OCI-LY1 (cell line): Measurements from ENCODE around the gene ARF1.

Source experiments
- EZH2 ChIP-seq: fragments of 200-600 bp; sonication (generic), shearing (Covaris generic); IDR thresholded peaks from 2 replicates; pipeline ENCODE4 v1.8.0; 2017; ENCODE audit warnings: borderline replicate concordance, mixed run types, mild to moderate bottlenecking, antibody characterized with exemption, low read length, moderate library complexity, mixed read lengths
- TF ChIP-seq, protein P1 (sequence below): fragments of 200-600 bp; sonication (generic), shearing (Covaris generic); IDR thresholded peaks from 2 replicates; pipeline ENCODE4 v1.5.1; 2017; ENCODE audit warnings: mild to moderate bottlenecking, antibody characterized with exemption, low read length, moderate library complexity, mixed read lengths

DNA sequence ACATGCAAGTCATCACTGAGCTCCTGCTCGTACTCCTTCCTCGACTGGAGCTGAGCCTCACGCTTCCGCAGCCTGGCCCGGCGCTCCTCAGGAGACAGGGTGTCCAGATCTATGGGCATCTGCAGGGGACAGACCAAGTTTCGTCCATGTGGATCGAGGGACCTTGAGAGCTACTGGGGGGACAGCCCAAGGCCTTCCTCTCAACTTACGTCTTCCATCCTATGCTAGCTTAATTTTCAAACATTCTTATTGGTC lies 24.2 kb downstream of the ARF1 start:
- TF ChIP-seq, protein P1, sequence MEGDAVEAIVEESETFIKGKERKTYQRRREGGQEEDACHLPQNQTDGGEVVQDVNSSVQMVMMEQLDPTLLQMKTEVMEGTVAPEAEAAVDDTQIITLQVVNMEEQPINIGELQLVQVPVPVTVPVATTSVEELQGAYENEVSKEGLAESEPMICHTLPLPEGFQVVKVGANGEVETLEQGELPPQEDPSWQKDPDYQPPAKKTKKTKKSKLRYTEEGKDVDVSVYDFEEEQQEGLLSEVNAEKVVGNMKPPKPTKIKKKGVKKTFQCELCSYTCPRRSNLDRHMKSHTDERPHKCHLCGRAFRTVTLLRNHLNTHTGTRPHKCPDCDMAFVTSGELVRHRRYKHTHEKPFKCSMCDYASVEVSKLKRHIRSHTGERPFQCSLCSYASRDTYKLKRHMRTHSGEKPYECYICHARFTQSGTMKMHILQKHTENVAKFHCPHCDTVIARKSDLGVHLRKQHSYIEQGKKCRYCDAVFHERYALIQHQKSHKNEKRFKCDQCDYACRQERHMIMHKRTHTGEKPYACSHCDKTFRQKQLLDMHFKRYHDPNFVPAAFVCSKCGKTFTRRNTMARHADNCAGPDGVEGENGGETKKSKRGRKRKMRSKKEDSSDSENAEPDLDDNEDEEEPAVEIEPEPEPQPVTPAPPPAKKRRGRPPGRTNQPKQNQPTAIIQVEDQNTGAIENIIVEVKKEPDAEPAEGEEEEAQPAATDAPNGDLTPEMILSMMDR: no peak
- no peak for TF ChIP-seq EZH2
